ENCODE results near the gene KLHDC8B. TPM values are rescaled to one million over a fixed set of nuclear protein-coding genes. Genes with fewer than 3 reads are reported as not detected.

The KLHDC8B gene
- total RNA-seq, 1 experiment from 2014 or later = 13.5 TPM

GRCh38 chr3:49132437-49133225 is 38.8 kb upstream of the KLHDC8B start, which contains the start of gene LAMB2:
TSS of gene LAMB2 (minus strand) at chr3:49133050. CDS start at chr3:49132867, 183 bp downstream.
- Histone ChIP-seq H4K20me1 (ENCODE audit: control insufficient read depth, insufficient read depth, insufficient read length) (no peaks in the 10 kb centered on the region), H3K4me2 (ENCODE audit: insufficient read depth, insufficient read length, low read length) (peak within 1 kb of the TSS; percentile 97), H2AFZ (ENCODE audit: low read length) (peak within 1 kb of the TSS; percentile 87), H2AK5ac (ENCODE audit: insufficient read length, low read length) (no peak within 1 kb of the TSS), H2BK20ac (ENCODE audit: low read depth, low read length, poor library complexity, severe bottlenecking) (no peak within 1 kb of the TSS), H4K8ac (replicated peaks; ENCODE audit: insufficient read length, low read depth, low read length) (no peak within 1 kb of the TSS), H3K79me2 (ENCODE audit: insufficient read depth, low read length) (no peaks in the 10 kb centered on the region), H2BK15ac (ENCODE audit: low read depth, low read length) (no peak within 1 kb of the TSS), H3K4me1 (ENCODE audit: insufficient read depth, low read length) (peaks cover 2% of the 10 kb centered on the region; the same call in 1 of the 2 replicates), H4K5ac (ENCODE audit: insufficient read length, low read depth, low read length) (no peak within 1 kb of the TSS), H2BK120ac (ENCODE audit: low read depth, low read length, poor library complexity, severe bottlenecking) (no peak within 1 kb of the TSS), H3K18ac (ENCODE audit: insufficient read length, low read depth, low read length) (peak within 1 kb of the TSS; percentile 72), H3K9ac (ENCODE audit: extremely low read depth, insufficient read length, low read length) (peak within 1 kb of the TSS; percentile 59), H3K27me3 (ENCODE audit: insufficient read depth, low read length) (no peaks in the 10 kb centered on the region), H3K56ac (ENCODE audit: insufficient read length, low read depth, low read length) (no peak within 1 kb of the TSS), H3T11ph (ENCODE audit: low read length) (no peak within 1 kb of the TSS), H4K91ac (ENCODE audit: insufficient read length, low read depth, low read length) (no peak within 1 kb of the TSS), H3K79me1 (ENCODE audit: insufficient read depth, low read depth, low read length, poor library complexity, severe bottlenecking) (no peaks in the 10 kb centered on the region), H3K27ac (ENCODE audit: insufficient read length, low read depth, low read length) (no peak within 1 kb of the TSS), H3K23me2 (ENCODE audit: insufficient read length, low read depth, low read length, poor library complexity, severe bottlenecking) (peaks cover 15% of the 10 kb centered on the region), H3K9me3 (ENCODE audit: control insufficient read depth, low read depth, low read length) (no peaks in the 10 kb centered on the region), H3K23ac (ENCODE audit: insufficient read length, low read depth, low read length) (no peak within 1 kb of the TSS), H3K4ac (ENCODE audit: low read depth, low read length) (no peak within 1 kb of the TSS), H3K14ac (ENCODE audit: insufficient read depth, low read length) (peak within 1 kb of the TSS; percentile 88), H2BK12ac (ENCODE audit: insufficient read length, low read depth, low read length) (no peak within 1 kb of the TSS), H2BK5ac (ENCODE audit: insufficient read length, low read length) (no peak within 1 kb of the TSS)
- H3K4me1 Mint-ChIP-seq = peaks cover 8 to 12% of the 10 kb centered on the region in 2 experiments; a peak in 3 of 4 replicates
- peak; percentile 82 for DNase-seq
- no CpG with 5 or more reads among the region's 28 CpGs for WGBS (ENCODE audit: extremely low coverage, insufficient read length, low lambda C conversion rate)
- peaks cover 5% of the 10 kb centered on the region for H3K27me3 Mint-ChIP-seq (ENCODE audit: low read depth)
- TF ChIP-seq CTCF (conservative IDR thresholded peaks at IDR 0.05) = 0 out of 3 replicates have a peak, but pooled peaks have one; percentile 11
- peak within 1 kb of the TSS in 2 of 3 experiments; percentile 79 to 98; a peak in 6 of 7 replicates for H3K27ac Mint-ChIP-seq
- no peaks in the 10 kb centered on the region for H3K9me3 Mint-ChIP-seq
- H3K4me3 Mint-ChIP-seq = peak within 1 kb of the TSS; percentile 83 to 93
- peaks cover 0 to 6% (median 5%) of the 10 kb centered on the region in 3 experiments; a peak in 2 of 7 replicates for H3K36me3 Mint-ChIP-seq (ENCODE audit: insufficient read depth in 1 of 3, low read depth in 3 of 3)
